ENCODE results near the gene KIAA0040.

The KIAA0040 gene

GRCh38 chr1:175192630-175193526 lies at the start of gene KIAA0040:
Gene KIAA0040 (minus strand): TSS chr1:175192776. CDS start chr1:175161013, 31,763 bp downstream.
- peak; percentile 56 to 70 for DNase-seq (ENCODE audit: low read depth in 2 of 2)

DNA sequence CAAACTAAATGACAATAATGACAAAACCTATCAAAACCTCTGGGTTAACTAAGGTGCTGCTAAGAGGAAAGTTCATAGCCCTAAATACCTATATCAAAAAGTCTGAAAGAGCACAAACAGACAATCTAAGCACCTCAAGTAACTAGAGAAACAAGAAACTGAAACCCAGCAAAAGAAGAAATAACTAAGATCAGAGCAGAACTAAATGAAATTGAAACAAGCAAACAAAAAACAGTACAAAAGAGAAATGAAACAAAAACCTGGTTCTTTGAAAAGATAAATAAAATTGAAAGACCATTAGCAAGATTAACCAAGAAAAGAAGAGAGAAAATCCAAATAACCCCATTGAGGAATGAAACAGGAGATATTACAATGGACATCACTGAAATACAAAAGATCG lies 44.8 kb upstream of the KIAA0040 start:
- no peak for DNase-seq (ENCODE audit: low read depth in 2 of 2)

GRCh38 chr1:175234639-175235038 lies 42.1 kb upstream of the KIAA0040 start:
- no peak for DNase-seq (ENCODE audit: low read depth in 2 of 2)

DNA sequence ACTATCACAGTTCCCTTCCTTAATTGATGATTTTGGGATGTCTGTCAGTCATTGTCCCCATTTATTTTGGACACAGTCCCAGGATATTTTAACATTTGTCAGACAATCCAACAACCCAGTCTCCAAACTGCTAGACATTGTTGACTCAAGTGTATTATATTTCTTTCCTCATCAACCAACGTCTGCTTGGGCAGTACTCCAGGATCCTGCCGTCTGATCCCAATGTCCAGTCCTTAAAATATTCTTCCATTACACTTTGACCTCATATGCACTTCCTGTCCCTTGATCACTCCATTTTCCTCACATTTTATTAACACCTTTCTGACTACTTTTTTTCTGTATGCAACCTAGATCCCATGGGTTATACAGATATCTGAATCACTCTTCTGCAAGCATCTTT lies 39.8 kb upstream of the KIAA0040 start:
- no peak for DNase-seq (ENCODE audit: low read depth in 2 of 2)

DNA sequence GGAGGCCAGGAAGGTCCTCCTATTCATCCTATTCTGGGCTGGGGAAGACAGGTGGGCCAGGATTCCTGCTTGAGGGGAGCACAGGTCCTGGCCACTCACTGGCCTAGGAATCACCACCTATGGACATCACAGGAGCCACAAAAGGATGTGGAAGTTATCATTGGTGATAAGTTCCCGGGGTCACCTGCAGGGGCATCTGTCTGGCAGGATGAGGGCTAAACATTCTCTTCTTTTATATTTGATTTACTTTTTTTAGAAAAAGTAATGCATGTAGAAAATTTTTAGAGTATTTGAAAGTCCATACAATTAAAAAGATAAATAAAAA lies 33.2 kb upstream of the KIAA0040 start:
- DNase-seq (ENCODE audit: low read depth in 2 of 2), result no peak

- DNase-seq (ENCODE audit: low read depth in 2 of 2), result no peak
These were observed 29.8 kb upstream of the KIAA0040 start for GRCh38 chr1:175222296-175222938.

GRCh38 chr1:175221557-175222175 lies 29.1 kb upstream of the KIAA0040 start:
- no peak for DNase-seq (ENCODE audit: low read depth in 2 of 2)

DNA sequence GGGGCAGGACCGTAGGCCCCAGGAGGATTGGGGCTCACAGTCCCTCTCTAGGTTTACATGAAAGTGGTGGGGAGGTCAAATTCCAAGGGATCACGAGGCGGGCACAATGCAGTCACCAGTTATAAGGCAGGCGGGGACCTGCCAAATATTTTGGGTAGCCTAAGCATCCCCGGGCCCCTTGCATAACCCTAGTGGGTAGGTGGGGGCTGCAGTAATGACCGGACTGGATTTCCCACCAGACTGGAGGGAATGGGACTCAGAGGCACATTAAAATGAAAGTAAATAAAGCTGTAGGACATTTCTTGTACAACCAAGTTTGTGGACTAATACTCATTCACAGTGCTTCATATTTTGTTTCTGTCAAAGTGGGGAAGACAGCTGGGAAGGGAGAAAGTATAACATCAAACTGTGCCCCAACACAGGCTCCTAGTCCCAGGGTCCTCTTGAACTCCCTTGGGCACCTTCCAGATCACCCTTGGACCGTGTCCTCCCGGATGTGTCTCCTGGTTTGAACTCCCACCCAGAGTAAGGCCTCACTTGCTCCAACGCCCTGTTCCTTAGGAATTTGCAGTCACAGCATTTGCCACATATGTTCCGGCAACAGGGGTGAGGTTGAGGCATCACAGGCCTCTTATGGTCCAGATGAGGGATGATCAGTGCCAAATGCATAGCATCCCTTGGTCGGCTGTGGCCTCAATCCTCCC lies 28.4 kb upstream of the KIAA0040 start:
- no peak for DNase-seq (ENCODE audit: low read depth in 2 of 2)

- DNase-seq (ENCODE audit: low read depth in 2 of 2), result no peak
These were observed 27.2 kb upstream of the KIAA0040 start for GRCh38 chr1:175219774-175220173.

- DNase-seq (ENCODE audit: low read depth in 2 of 2), result no peak
These were observed 26.3 kb upstream of the KIAA0040 start for GRCh38 chr1:175218786-175219434.

- DNase-seq (ENCODE audit: low read depth in 2 of 2), result no peak
These were observed 25.4 kb upstream of the KIAA0040 start for GRCh38 chr1:175217721-175218531.

DNA sequence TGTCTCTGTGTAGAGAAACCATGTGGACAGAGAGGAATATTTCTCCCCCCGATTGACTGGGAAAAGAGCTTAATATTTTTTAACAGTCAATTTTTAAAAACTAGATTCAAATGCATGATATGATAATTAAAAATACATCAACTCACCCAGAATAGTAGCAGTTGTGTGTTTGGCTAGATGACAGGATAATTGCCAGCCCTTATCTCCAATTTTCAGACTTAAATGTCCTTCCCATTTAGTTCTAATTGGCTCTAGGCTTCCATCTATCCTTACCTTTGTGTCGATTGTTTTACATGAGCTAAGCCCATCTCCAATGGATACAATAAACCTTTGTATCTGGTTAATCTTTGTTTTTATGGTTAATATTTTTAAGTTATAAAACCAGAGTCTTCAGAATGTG lies 23.9 kb upstream of the KIAA0040 start:
- DNase-seq (ENCODE audit: low read depth in 2 of 2), result no peak

GRCh38 chr1:175211656-175212055 lies 19.1 kb upstream of the KIAA0040 start:
- no peak for DNase-seq (ENCODE audit: low read depth in 2 of 2)

DNA sequence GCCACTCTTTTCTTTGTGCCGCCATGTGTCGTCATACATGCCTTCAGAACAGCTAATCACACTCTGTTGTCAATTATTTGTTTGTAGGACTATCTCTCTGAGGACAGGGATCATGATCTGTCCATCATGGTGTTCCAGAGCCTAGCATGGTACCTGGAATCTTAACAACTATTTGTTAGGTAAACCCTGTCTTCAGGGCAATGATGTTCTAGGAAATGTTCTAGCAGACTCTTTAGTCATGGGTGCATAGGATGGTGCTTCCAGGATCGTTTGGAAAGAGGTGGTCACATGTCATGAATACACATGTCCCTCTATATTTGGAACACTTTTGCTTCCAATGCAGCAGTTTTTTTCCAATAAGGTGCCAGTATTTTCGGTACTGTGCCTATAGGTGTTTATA lies 18.2 kb upstream of the KIAA0040 start:
- DNase-seq (ENCODE audit: low read depth in 2 of 2), result no peak

- no peak for DNase-seq (ENCODE audit: low read depth in 2 of 2)
These were observed 16.9 kb upstream of the KIAA0040 start for GRCh38 chr1:175209493-175209921.

GRCh38 chr1:175208773-175209492 lies 16.4 kb upstream of the KIAA0040 start:
- no peak for DNase-seq (ENCODE audit: low read depth in 2 of 2)

GRCh38 chr1:175207971-175208370 lies 15.4 kb upstream of the KIAA0040 start:
- no peak for DNase-seq (ENCODE audit: low read depth in 2 of 2)

DNA sequence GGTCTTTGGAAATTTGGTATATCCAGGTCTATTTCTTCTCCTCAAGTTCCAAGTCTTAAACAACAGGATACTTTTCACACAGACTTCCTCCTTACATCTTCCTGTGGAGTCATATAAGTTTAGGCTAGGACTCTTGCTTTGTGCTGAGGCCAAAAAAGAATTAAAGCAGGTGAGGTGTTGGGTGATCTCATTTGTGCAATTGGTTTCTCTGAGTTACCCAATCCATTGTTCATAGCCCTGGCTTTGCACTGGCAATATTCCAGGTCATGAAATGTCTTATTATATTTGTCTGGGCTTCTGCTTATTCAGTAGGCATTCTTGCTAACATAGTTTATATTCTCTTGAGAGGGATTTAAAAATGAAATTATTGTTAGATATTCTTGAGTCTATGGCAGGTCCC lies 14.1 kb upstream of the KIAA0040 start:
- DNase-seq (ENCODE audit: low read depth in 2 of 2), result no peak

DNA sequence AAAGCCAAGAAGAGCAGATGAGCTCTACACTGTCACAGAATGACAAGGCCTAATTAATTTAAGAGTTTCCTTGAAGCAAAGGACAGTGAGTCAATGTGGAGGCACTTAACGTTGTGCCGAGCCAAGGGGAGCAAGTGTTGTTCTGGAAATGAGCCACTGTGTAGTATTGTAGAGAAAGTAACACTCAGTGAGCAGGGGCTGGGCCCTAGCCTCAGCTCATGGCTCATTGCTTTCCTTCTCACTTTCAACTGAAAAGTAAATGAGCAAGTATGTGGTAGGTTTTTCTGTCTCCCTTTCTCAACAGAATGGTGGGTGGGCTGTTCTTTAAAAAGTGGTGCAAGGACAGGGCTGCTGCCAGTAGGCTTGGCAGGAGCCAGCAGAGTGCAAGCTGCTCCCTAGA lies 11.8 kb upstream of the KIAA0040 start:
- no peak for DNase-seq (ENCODE audit: low read depth in 2 of 2)

DNA sequence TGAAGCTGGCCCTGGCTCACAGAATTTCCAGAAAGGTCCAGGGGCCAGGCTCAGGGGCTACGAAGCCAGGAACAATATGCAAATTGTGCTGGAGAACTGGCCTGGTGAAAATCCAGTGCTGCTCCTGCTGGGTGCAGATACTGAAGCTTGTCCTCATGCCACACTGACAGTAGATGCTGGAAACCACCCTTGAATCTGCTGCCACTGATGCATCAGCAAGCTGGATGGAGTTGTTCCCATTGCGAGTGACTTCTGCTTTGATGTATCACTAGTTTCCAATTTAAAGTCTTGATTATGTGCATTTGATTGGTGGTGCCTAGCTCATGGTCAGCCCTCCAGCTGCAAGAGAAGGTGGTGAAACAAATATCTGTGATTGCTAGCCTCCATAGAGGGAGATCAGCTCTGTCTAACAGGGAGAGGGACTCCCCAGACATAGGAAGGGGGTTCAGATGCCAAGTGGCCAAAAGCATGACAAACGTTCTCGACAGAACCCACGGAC lies 11.0 kb upstream of the KIAA0040 start:
- no peak for DNase-seq (ENCODE audit: low read depth in 2 of 2)

Data from stimulated activated CD8-positive, alpha-beta memory T cell treated with anti-CD3 and anti-CD28 coated beads, Interleukin-2, amount 100 ng/mL, for 48 hours (primary cell).